Measurements from ENCODE around the gene EEF1AKMT4.

EEF1AKMT4 gene

GRCh38 chr3:184258926-184259325, 9.5 kb downstream of the EEF1AKMT4 start:
- no peak for TF ChIP-seq CTCF (IDR thresholded peaks at IDR 0.05)

- no peak for TF ChIP-seq CTCF (IDR thresholded peaks at IDR 0.05)
These were observed 10.0 kb downstream of the EEF1AKMT4 start for GRCh38 chr3:184259396-184259877.

- TF ChIP-seq CTCF (IDR thresholded peaks at IDR 0.05): no peak
These were observed 10.6 kb downstream of the EEF1AKMT4 start for GRCh38 chr3:184259878-184260723.

GRCh38 chr3:184260724-184261269, 11.3 kb downstream of the EEF1AKMT4 start:
- no peak for TF ChIP-seq CTCF (IDR thresholded peaks at IDR 0.05)

- no peak for TF ChIP-seq CTCF (IDR thresholded peaks at IDR 0.05)
These were observed 11.9 kb downstream of the EEF1AKMT4 start, which contains the start of gene CAMK2N2 for GRCh38 chr3:184261270-184261853. TSS of gene CAMK2N2 (minus strand) at chr3:184261553. CDS start at chr3:184261285, 268 bp downstream.

GRCh38 chr3:184261854-184262763, 12.6 kb downstream of the EEF1AKMT4 start:
- TF ChIP-seq CTCF (IDR thresholded peaks at IDR 0.05): no peak

GRCh38 chr3:184262764-184263179, 13.3 kb downstream of the EEF1AKMT4 start:
- no peak for TF ChIP-seq CTCF (IDR thresholded peaks at IDR 0.05)
